Measurements from ENCODE around the gene PROCA1. TPM values are rescaled to one million over a fixed set of nuclear protein-coding genes. Genes with fewer than 3 reads are reported as not detected.

Gene PROCA1
- total RNA-seq, 3 donors from 2014 or later = 1.3 to 2.0 (median 1.8) TPM

GRCh38 chr17:28749516-28750177, 38.0 kb upstream of the PROCA1 start:
- intact Hi-C loops (cut with DNase I, micrococcal nuclease) = loop anchor here in 1 of 2 donors (10.0 kb wide), 1 partner anchor 165 kb away; no protein-coding TSS in a partner anchor
- ATAC-seq (no peak), DNase-seq (no peak)
- Histone ChIP-seq H3K36me3 (ENCODE audit: low read depth) (no peaks in the 10 kb centered on the region), H3K4me1 (ENCODE audit: low read depth) (peaks cover 37% of the 10 kb centered on the region), H3K4me3 (no peak overlapping the region), H3K9me3 (no peaks in the 10 kb centered on the region)
- no peak for TF ChIP-seq CTCF (IDR thresholded peaks at IDR 0.05)

DNA sequence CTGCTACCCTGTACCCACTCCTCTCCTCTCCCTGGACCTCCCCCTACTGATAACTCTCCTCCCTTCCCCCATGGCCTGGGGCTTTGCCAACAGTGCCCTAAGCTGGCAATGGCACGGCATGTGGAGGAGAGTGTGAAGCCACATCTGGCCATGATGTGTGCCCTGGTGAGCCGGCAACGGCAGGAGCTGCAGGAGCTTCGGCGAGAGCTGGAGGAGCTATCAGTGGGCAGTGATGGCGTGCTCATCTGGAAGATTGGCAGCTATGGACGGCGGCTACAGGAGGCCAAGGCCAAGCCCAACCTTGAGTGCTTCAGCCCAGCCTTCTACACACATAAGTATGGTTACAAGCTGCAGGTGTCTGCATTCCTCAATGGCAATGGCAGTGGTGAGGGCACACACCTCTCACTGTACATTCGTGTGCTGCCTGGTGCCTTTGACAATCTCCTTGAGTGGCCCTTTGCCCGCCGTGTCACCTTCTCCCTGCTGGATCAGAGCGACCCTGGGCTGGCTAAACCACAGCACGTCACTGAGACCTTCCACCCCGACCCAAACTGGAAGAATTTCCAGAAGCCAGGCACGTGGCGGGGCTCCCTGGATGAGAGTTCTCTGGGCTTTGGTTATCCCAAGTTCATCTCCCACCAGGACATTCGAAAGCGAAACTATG, 37.3 kb upstream of the PROCA1 start:
- ATAC-seq = no peak
- Histone ChIP-seq H3K4me3 (no peak overlapping the region), H3K36me3 (ENCODE audit: low read depth) (no peaks in the 10 kb centered on the region), H3K9me3 (no peaks in the 10 kb centered on the region), H3K4me1 (ENCODE audit: low read depth) (peaks cover 37% of the 10 kb centered on the region)
- intact Hi-C loops (cut with DNase I, micrococcal nuclease) = no loop called here
- no peak for TF ChIP-seq CTCF (IDR thresholded peaks at IDR 0.05)
- DNase-seq = peak in 1 of 3 donors; percentile 46

DNA sequence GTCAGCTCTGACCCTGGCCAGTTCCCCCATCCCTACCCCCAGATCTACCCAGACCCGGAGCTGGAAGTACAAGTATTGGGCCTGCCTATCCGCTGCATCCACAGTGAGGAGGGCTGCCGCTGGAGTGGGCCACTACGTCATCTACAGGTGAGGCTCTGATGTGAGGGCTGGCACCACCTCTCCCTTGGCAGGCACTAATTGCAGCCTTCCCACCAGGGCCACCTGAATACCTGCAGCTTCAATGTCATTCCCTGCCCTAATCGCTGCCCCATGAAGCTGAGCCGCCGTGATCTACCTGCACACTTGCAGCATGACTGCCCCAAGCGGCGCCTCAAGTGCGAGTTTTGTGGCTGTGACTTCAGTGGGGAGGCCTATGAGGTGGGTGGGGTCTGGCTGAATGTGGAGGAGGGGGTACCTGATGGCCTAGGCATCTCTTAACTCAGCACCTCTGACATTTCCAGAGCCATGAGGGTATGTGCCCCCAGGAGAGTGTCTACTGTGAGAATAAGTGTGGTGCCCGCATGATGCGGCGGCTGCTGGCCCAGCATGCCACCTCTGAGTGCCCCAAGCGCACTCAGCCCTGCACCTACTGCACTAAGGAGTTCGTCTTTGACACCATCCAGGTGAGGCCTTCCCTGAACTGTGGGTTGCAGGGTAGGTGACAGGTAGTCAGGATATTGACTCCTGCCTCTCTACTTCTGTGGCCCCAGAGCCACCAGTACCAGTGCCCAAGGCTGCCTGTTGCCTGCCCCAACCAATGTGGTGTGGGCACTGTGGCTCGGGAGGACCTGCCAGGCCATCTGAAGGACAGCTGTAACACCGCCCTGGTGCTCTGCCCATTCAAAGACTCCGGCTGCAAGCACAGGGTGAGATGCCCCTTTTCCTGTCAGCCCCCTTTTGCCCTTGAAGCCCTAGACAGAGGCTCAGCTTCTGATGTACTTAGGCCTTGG, 36.4 kb upstream of the PROCA1 start:
- no peak for TF ChIP-seq CTCF (IDR thresholded peaks at IDR 0.05)
- Histone ChIP-seq H3K9me3 (no peaks in the 10 kb centered on the region), H3K36me3 (ENCODE audit: low read depth) (no peaks in the 10 kb centered on the region), H3K4me3 (no peak overlapping the region), H3K4me1 (ENCODE audit: low read depth) (peaks cover 41% of the 10 kb centered on the region)
- intact Hi-C loops (cut with DNase I, micrococcal nuclease) = no loop called here
- ATAC-seq (no peak), DNase-seq (no peak)

DNA sequence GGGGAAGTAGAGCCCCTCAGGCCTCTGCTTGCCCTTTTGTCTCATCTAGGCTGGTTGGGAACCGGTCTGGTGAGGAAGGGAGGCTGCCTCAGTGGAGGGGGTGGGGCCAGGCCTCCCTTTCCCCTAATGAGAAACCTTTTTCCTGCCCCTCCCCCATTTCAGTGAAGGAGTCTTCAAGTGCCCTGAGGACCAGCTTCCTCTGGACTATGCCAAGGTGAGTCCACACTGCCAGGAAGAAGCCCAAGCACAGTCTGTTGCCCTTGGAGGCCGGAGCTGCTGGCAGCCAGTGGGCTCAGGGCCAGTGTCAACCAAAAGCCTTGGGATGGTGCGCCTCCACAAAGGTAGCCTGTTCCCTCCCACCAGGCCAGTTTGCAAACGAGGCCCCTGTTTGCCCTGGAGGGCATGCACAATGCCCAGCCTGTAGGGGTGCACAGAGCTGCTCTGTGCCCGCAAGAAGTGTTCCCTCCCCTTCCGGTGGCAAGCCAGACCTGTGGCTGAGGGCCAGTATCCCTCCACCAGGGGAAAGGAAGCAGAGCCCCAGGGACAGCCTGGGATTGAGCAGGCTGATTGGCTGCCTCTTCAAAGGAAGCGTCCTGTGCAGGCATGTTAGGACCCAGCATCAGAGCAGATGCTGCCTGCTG, 35.5 kb upstream of the PROCA1 start:
- H3K4me1 ChIP-seq (ENCODE audit: low read depth) = peaks cover 49% of the 10 kb centered on the region
- DNase-seq = peak in 2 of 3 donors; percentile 74 to 83
- intact Hi-C loops (cut with DNase I, micrococcal nuclease) = no loop called here
- H3K36me3 ChIP-seq (ENCODE audit: low read depth) = no peaks in the 10 kb centered on the region
- peak; percentile 16 for ATAC-seq
- no peaks in the 10 kb centered on the region for H3K9me3 ChIP-seq
- no peak for TF ChIP-seq CTCF (IDR thresholded peaks at IDR 0.05)
- no peak overlapping the region for H3K4me3 ChIP-seq

- no peak overlapping the region for H3K4me3 ChIP-seq
- ATAC-seq = peak; percentile 54
- peaks cover 49% of the 10 kb centered on the region for H3K4me1 ChIP-seq (ENCODE audit: low read depth)
- TF ChIP-seq CTCF (IDR thresholded peaks at IDR 0.05) = no peak
- no peaks in the 10 kb centered on the region for H3K36me3 ChIP-seq (ENCODE audit: low read depth)
- peak; percentile 84 to 90 (median 84) for DNase-seq
- H3K9me3 ChIP-seq = no peaks in the 10 kb centered on the region
- intact Hi-C loops (cut with DNase I, micrococcal nuclease) = no loop called here
These were observed 34.9 kb upstream of the PROCA1 start for GRCh38 chr17:28746611-28747050.

Measured in mucosa of descending colon (tissue), 3 donors.